HG02763 (cell line): ENCODE measurements around the gene RAP1GAP2.

Experiments
- ATAC-seq: cut with Tn5 transposase; IDR thresholded peaks from one replicate; pipeline ENCODE4 v1.9.1; 2021; ENCODE audit warnings: mild to moderate bottlenecking, moderate library complexity; ENCODE audit not compliant: unreplicated experiment

RAP1GAP2 gene

GRCh38 chr17:2940352-2940751, 144.1 kb downstream of the RAP1GAP2 start:
- ATAC-seq: no peak

GRCh38 chr17:2943981-2944380, 147.7 kb downstream of the RAP1GAP2 start:
- ATAC-seq: no peak

GRCh38 chr17:2945299-2945698, 149.1 kb downstream of the RAP1GAP2 start:
- ATAC-seq: no peak

- ATAC-seq: no peak
Measured at GRCh38 chr17:2946144-2946543, 149.9 kb downstream of the RAP1GAP2 start.

GRCh38 chr17:2947588-2947950, 151.3 kb downstream of the RAP1GAP2 start:
- ATAC-seq: no peak

GRCh38 chr17:2947996-2948550, 151.8 kb downstream of the RAP1GAP2 start:
- no peak for ATAC-seq

- ATAC-seq: no peak
Measured at GRCh38 chr17:2948721-2949468, 152.7 kb downstream of the RAP1GAP2 start.

GRCh38 chr17:2949469-2950044, 153.3 kb downstream of the RAP1GAP2 start:
- ATAC-seq: no peak

GRCh38 chr17:2950846-2951245, 154.6 kb downstream of the RAP1GAP2 start:
- no peak for ATAC-seq

- no peak for ATAC-seq
Measured at GRCh38 chr17:2952174-2952845, 156.1 kb downstream of the RAP1GAP2 start.

GRCh38 chr17:2954898-2955445, 158.7 kb downstream of the RAP1GAP2 start:
- ATAC-seq: no peak

- ATAC-seq: no peak
Measured at GRCh38 chr17:2955931-2956582, 159.8 kb downstream of the RAP1GAP2 start.

- ATAC-seq: no peak
Measured at GRCh38 chr17:2957631-2958286, 161.5 kb downstream of the RAP1GAP2 start.

GRCh38 chr17:2958706-2959222, 162.5 kb downstream of the RAP1GAP2 start:
- ATAC-seq: no peak

- ATAC-seq: no peak
Measured at GRCh38 chr17:2959371-2960130, 163.3 kb downstream of the RAP1GAP2 start.

GRCh38 chr17:2961446-2961845, 165.2 kb downstream of the RAP1GAP2 start:
- no peak for ATAC-seq

GRCh38 chr17:2962236-2962635, 166.0 kb downstream of the RAP1GAP2 start:
- no peak for ATAC-seq

GRCh38 chr17:2962729-2963128, 166.5 kb downstream of the RAP1GAP2 start:
- ATAC-seq: no peak

GRCh38 chr17:2963332-2964027, 167.2 kb downstream of the RAP1GAP2 start:
- ATAC-seq: no peak
